ENCODE measurements around the gene STIMATE. TPM values are rescaled to one million over a fixed set of nuclear protein-coding genes. Genes with fewer than 3 reads are reported as not detected.

The STIMATE gene
- total RNA-seq, 2 donors from 2014 or later = 7.2 to 20.5 TPM

- Histone ChIP-seq H3K27me3 (replicated peaks; ENCODE audit: insufficient read depth) (peaks cover 2% of the 10 kb centered on the region), H3K27ac (no peak overlapping the region), H3K36me3 (no peaks in the 10 kb centered on the region), H3K4me1 (replicated peaks) (no peaks in the 10 kb centered on the region), H3K9me3 (no peaks in the 10 kb centered on the region), H3K4me3 (no peak overlapping the region)
- no peak for DNase-seq (ENCODE audit: low spot score)
- no peak for TF ChIP-seq POLR2AphosphoS5 (IDR thresholded peaks at IDR 0.05)
- TF ChIP-seq CTCF (IDR thresholded peaks at IDR 0.05) = no peak
- no peak for TF ChIP-seq POLR2A (IDR thresholded peaks at IDR 0.05)
- whole genome bisulfite sequencing = 74% methylated on average over 7 of the region's 7 CpGs
- intact Hi-C loops (cut with DNase I) = no loop called here
These were observed 87.5 kb downstream of the STIMATE start for GRCh38 chr3:52809662-52810377.

GRCh38 chr3:52809149-52809548 lies 88.2 kb downstream of the STIMATE start:
- Histone ChIP-seq H3K4me3 (no peak overlapping the region), H3K36me3 (no peaks in the 10 kb centered on the region), H3K9me3 (no peaks in the 10 kb centered on the region), H3K4me1 (replicated peaks) (no peaks in the 10 kb centered on the region), H3K27ac (no peak overlapping the region), H3K27me3 (replicated peaks; ENCODE audit: insufficient read depth) (peaks cover 2% of the 10 kb centered on the region)
- WGBS = 85% methylated on average over 2 of the region's 2 CpGs
- no peak for TF ChIP-seq POLR2AphosphoS5 (IDR thresholded peaks at IDR 0.05)
- no peak for TF ChIP-seq POLR2A (IDR thresholded peaks at IDR 0.05)
- TF ChIP-seq CTCF (IDR thresholded peaks at IDR 0.05) = no peak
- intact Hi-C loops (cut with DNase I) = no loop called here
- DNase-seq (ENCODE audit: low spot score) = no peak

GRCh38 chr3:52805270-52806039 lies 91.9 kb downstream of the STIMATE start:
- TF ChIP-seq CTCF (IDR thresholded peaks at IDR 0.05) (no peak), POLR2AphosphoS5 (IDR thresholded peaks at IDR 0.05) (no peak), POLR2A (IDR thresholded peaks at IDR 0.05) (no peak)
- peaks cover 2% of the 10 kb centered on the region for H3K27me3 ChIP-seq (replicated peaks; ENCODE audit: insufficient read depth)
- no peak for DNase-seq (ENCODE audit: low spot score)
- H3K9me3 ChIP-seq = no peaks in the 10 kb centered on the region
- WGBS = 47% methylated on average over 19 of the region's 19 CpGs
- intact Hi-C loops (cut with DNase I) = no loop called here
- no peaks in the 10 kb centered on the region for H3K36me3 ChIP-seq
- H3K4me3 ChIP-seq = no peak overlapping the region
- H3K27ac ChIP-seq = no peak overlapping the region
- no peaks in the 10 kb centered on the region for H3K4me1 ChIP-seq (replicated peaks)

GRCh38 chr3:52801839-52802238 lies 95.5 kb downstream of the STIMATE start:
- Histone ChIP-seq H3K9me3 (no peaks in the 10 kb centered on the region), H3K27me3 (replicated peaks; ENCODE audit: insufficient read depth) (peaks cover 2% of the 10 kb centered on the region)
- WGBS = 46% methylated on average over 5 of the region's 5 CpGs

More at GRCh38 chr3:52801839-52802238, 95.5 kb downstream of the STIMATE start:
- Histone ChIP-seq H3K4me1 (replicated peaks) (no peaks in the 10 kb centered on the region), H3K4me3 (no peak overlapping the region), H3K36me3 (no peaks in the 10 kb centered on the region), H3K27ac (no peak overlapping the region)
- TF ChIP-seq POLR2AphosphoS5 (IDR thresholded peaks at IDR 0.05) (no peak), POLR2A (IDR thresholded peaks at IDR 0.05) (no peak), CTCF (IDR thresholded peaks at IDR 0.05) (no peak)
- DNase-seq (ENCODE audit: low spot score) = no peak
- intact Hi-C loops (cut with DNase I) = no loop called here

All from prostate gland (tissue), 2 donors.